Stomach (tissue), 4 donors: ENCODE data around the gene NEK6.

ENCODE experiments used
- CTCF ChIP-seq, 7 experiments: fragments of 450-650 bp in 4 of 7; fragments of 200-600 bp in 3 of 7; sonication (generic) in 3 of 7; IDR thresholded peaks; one replicate each; pipeline ENCODE4 v1.5.1; 2016 to 2019; ENCODE audit warnings: antibody characterized with exemption in 7 of 7, control low read depth in 2 of 7, mild to moderate bottlenecking in 1 of 7
- POLR2A ChIP-seq, 4 donors: fragments of 450-650 bp; IDR thresholded peaks; one replicate each; pipeline ENCODE4 v1.6.1; 2016; ENCODE audit warnings: antibody characterized with exemption in 4 of 4, control low read depth in 2 of 4, mild to moderate bottlenecking in 1 of 4, moderate library complexity in 1 of 4
- POLR2AphosphoS5 ChIP-seq, 3 donors: sonication (generic); formaldehyde crosslinking; IDR thresholded peaks; one replicate each; pipeline ENCODE4 v1.6.1; 2016; ENCODE audit warnings: antibody characterized with exemption in 3 of 3

DNA sequence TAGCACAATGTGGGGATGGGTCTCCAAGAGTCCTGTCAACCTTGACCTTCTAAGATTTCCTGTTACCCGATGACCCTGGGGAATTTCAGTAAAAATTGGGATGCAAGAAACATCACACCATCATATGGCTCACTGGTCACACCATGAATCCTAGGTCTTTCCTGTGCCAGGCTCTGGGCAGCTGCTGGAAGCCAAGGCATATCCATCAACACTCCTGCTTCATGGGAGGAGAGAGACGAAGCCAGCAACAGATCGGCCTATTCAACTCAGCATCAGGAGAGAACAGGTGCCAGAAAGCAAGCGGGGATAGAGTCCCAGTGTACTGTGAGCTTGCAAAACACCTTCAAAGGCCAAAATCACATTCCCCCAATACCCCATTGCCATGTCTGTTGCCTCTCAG lies 6.5 kb upstream of the NEK6 start:
- TF ChIP-seq POLR2A (IDR thresholded peaks at IDR 0.05) (no peak), CTCF (IDR thresholded peaks at IDR 0.05) (no peak), POLR2AphosphoS5 (IDR thresholded peaks at IDR 0.05) (no peak)
